Neuronal stem cell (in vitro differentiated cells): ENCODE data around the gene ANKRD39.

Source experiments
- DNase-seq: peaks from one replicate; pipeline ENCODE4 v3.0.0-alpha.2; 2013; ENCODE audit warnings: low spot score
- H2AFZ ChIP-seq: one replicate; pipeline ENCODE4 v1.6.1; 2013; ENCODE audit warnings: mild to moderate bottlenecking, low read length, inconsistent platforms
- H2AK5ac ChIP-seq: 2 replicates; pipeline ENCODE4 v1.6.1; 2013; ENCODE audit warnings: low read depth, mild to moderate bottlenecking, inconsistent platforms, low read length, moderate library complexity, mixed read lengths
- H2BK120ac ChIP-seq: 2 replicates; pipeline ENCODE4 v1.6.1; 2013; ENCODE audit warnings: low read depth, mild to moderate bottlenecking, inconsistent platforms, low read length, moderate library complexity, mixed read lengths
- H2BK12ac ChIP-seq: one replicate; pipeline ENCODE4 v1.6.1; 2013; ENCODE audit warnings: low read length, inconsistent platforms
- H2BK15ac ChIP-seq: 2 replicates; pipeline ENCODE4 v1.6.1; 2013; ENCODE audit warnings: mild to moderate bottlenecking, low read length, inconsistent platforms, mixed read lengths
- H2BK5ac ChIP-seq: one replicate; pipeline ENCODE4 v1.6.1; 2013; ENCODE audit warnings: inconsistent platforms, mild to moderate bottlenecking, low read length, moderate library complexity
- H3K14ac ChIP-seq: one replicate; pipeline ENCODE4 v1.6.1; 2013; ENCODE audit warnings: low read length, inconsistent platforms
- H3K18ac ChIP-seq: 2 replicates; pipeline ENCODE4 v1.6.1; 2013; ENCODE audit warnings: low read length, inconsistent platforms
- H3K23ac ChIP-seq: 2 replicates; pipeline ENCODE4 v1.6.1; 2013; ENCODE audit warnings: low read depth, mild to moderate bottlenecking, mixed read lengths, low read length, inconsistent platforms; ENCODE audit not compliant: poor library complexity
- H3K27ac ChIP-seq: replicated peaks from 3 replicates; pipeline ENCODE4 v1.5.1; 2013; ENCODE audit warnings: low read length, inconsistent platforms
- H3K27me3 ChIP-seq, 3 experiments: 2 replicates each; pipeline ENCODE4 v1.6.1; 2013; ENCODE audit warnings: low read length in 3 of 3, mild to moderate bottlenecking in 2 of 3, inconsistent platforms in 1 of 3, low read depth in 1 of 3, mixed read lengths in 1 of 3, moderate library complexity in 1 of 3; ENCODE audit not compliant: control insufficient read depth in 3 of 3, insufficient read depth in 3 of 3
- H3K36me3 ChIP-seq, 2 donors: replicated peaks in 1 of 2; 2 replicates each; pipeline ENCODE4 v1.6.1; 2013; ENCODE audit warnings: low read length in 2 of 2; ENCODE audit not compliant: control insufficient read depth in 2 of 2, insufficient read depth in 2 of 2
- H3K4ac ChIP-seq: 2 replicates; pipeline ENCODE4 v1.6.1; 2013; ENCODE audit warnings: inconsistent platforms, mild to moderate bottlenecking, low read length, moderate library complexity
- H3K4me1 ChIP-seq, 2 donors: 1 replicate in 1 of 2; 2 replicates in 1 of 2; pipeline ENCODE4 v1.6.1; 2013; ENCODE audit warnings: low read length in 2 of 2, low read depth in 1 of 2; ENCODE audit not compliant: control insufficient read depth in 2 of 2, insufficient read depth in 1 of 2
- H3K4me2 ChIP-seq: one replicate; pipeline ENCODE4 v1.6.1; 2013; ENCODE audit warnings: mild to moderate bottlenecking, low read length, inconsistent platforms; ENCODE audit not compliant: insufficient read depth, poor library complexity, severe bottlenecking
- H3K4me3 ChIP-seq, 2 donors: 2 replicates each; pipeline ENCODE4 v1.5.1; 2013; ENCODE audit warnings: low read length in 2 of 2, mild to moderate bottlenecking in 2 of 2, inconsistent platforms in 1 of 2, moderate library complexity in 1 of 2
- H3K79me1 ChIP-seq: one replicate; pipeline ENCODE4 v1.6.1; 2013; ENCODE audit warnings: low read depth, mild to moderate bottlenecking, inconsistent platforms, low read length, moderate library complexity
- H3K9ac ChIP-seq: one replicate; pipeline ENCODE4 v1.6.1; 2013; ENCODE audit warnings: mild to moderate bottlenecking, low read depth, low read length, inconsistent platforms; ENCODE audit not compliant: poor library complexity
- H3K9me3 ChIP-seq, 2 donors: replicated peaks in 1 of 2; 2 replicates each; pipeline versions ENCODE3 to v1.6.1; 2013; ENCODE audit warnings: low read length in 2 of 2, mild to moderate bottlenecking in 2 of 2, inconsistent platforms in 1 of 2, low read depth in 1 of 2, mixed read lengths in 1 of 2, moderate library complexity in 1 of 2; ENCODE audit not compliant: control insufficient read depth in 2 of 2, insufficient read depth in 1 of 2
- H4K8ac ChIP-seq: one replicate; pipeline ENCODE4 v1.6.1; 2013; ENCODE audit warnings: low read depth, mild to moderate bottlenecking, inconsistent platforms, low read length, moderate library complexity
- H4K91ac ChIP-seq: one replicate; pipeline ENCODE4 v1.6.1; 2013; ENCODE audit warnings: low read length, low read depth, mild to moderate bottlenecking, inconsistent platforms; ENCODE audit not compliant: poor library complexity
- WGBS, 2 donors: extraction: QIAGEN DNeasy Blood & Tissue Kit; methylation state at CpG; one replicate each; pipeline ENCODE4 v1.1.7; 2013; ENCODE audit warnings: missing lambda C conversion rate in 2 of 2, mixed read lengths in 1 of 2; ENCODE audit not compliant: insufficient read length in 2 of 2, insufficient replicate concordance in 1 of 2; ENCODE audit errors: extremely low coverage in 2 of 2; 5-methylcytosine and 5-hydroxymethylcytosine counted together

Gene ANKRD39

DNA sequence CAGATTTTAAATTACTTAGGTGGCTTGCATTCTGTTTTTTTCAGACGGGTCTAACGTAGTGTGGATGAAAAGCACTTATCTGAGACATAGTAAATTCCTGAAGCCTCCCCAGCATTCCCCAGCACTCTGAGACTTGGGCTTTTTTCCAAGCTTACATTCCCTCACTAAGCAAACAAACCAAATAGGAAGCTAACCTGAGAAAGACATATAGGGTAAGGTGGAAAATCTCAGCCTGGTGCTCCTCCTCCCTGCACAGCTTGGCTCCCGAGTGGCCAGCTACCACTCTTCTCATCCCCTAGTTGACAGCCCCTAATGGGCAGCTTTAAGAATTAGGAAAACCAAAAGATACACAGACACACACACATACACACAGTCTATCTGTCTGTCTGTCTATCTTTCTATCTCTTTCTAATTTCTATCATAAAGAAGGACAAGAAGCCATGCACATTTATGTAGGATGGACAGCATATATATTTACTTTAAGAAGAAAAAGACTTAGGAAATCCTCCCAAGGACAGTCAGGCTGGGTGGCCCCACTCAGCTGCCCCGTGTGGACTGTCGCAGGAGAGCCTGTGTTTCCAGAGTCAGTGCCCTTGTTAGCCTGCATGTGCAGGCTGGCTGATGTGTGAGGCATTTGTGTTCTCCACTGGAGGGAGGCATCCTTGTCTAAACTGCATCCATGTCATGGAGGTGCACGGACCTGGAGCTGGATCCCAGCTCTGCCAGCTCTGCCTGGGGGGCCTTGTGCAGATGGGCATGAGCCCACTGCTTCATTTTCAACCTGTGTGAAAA is 33.5 kb downstream of the ANKRD39 start:
- Histone ChIP-seq H4K8ac (no peak overlapping the region), H3K23ac (no peak overlapping the region), H3K18ac (no peak overlapping the region), H3K9ac (no peak overlapping the region), H3K4ac (no peak overlapping the region), H3K4me2 (no peak overlapping the region), H2BK15ac (no peak overlapping the region), H2AK5ac (no peak overlapping the region), H3K36me3 (peaks cover 41 to 87% of the 10 kb centered on the region in 2 donors), H3K27me3 (no peaks in the 10 kb centered on the region), H2BK120ac (no peak overlapping the region), H3K14ac (no peak overlapping the region), H4K91ac (no peak overlapping the region), H2AFZ (no peak overlapping the region), H3K9me3 (no peaks in the 10 kb centered on the region), H2BK5ac (no peak overlapping the region), H2BK12ac (no peak overlapping the region), H3K27ac (no peak overlapping the region), H3K4me1 (peaks cover 0 to 15% of the 10 kb centered on the region in 2 donors), H3K79me1 (peaks cover 14% of the 10 kb centered on the region), H3K4me3 (no peak overlapping the region)
- no peak for DNase-seq
- WGBS, 2 donors: no CpG with 5 or more reads among the region's 6 CpGs

DNA sequence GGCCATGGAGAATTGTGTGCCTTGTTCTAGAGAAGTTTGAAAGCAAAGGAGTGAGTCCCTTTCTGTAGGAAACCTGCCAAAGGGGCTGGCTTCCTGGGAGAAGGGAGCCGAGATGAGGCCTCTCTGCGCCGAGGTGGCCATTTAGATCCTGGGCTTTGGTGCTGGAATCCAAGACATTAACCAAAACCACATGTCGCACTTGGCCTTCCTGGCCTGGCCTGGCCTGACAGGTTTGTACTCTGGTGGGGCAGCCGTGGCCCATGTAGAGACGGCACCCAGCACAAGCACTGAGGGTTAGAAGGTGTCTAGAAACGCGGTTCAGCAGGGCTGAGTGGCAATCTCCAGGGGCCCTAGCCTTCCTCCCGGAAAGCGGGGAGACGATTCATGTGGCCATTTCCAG is 34.6 kb downstream of the ANKRD39 start:
- no CpG with 5 or more reads among the region's 11 CpGs for WGBS, 2 donors
- Histone ChIP-seq H2AFZ (no peak overlapping the region), H3K18ac (no peak overlapping the region), H3K27me3 (peaks cover 0 to 1% (median 0%) of the 10 kb centered on the region in 3 experiments), H3K79me1 (peaks cover 20% of the 10 kb centered on the region), H3K14ac (no peak overlapping the region), H3K4me3 (no peak overlapping the region), H2BK5ac (no peak overlapping the region), H2BK15ac (no peak overlapping the region), H3K4me1 (peaks cover 3 to 23% of the 10 kb centered on the region in 2 donors), H3K9ac (no peak overlapping the region), H3K9me3 (no peaks in the 10 kb centered on the region), H3K23ac (no peak overlapping the region), H3K4ac (no peak overlapping the region), H2BK12ac (no peak overlapping the region), H3K36me3 (peaks cover 40 to 89% of the 10 kb centered on the region in 2 donors), H4K8ac (no peak overlapping the region), H3K4me2 (no peak overlapping the region), H4K91ac (no peak overlapping the region), H2BK120ac (no peak overlapping the region), H2AK5ac (no peak overlapping the region), H3K27ac (no peak overlapping the region)
- DNase-seq: no peak

DNA sequence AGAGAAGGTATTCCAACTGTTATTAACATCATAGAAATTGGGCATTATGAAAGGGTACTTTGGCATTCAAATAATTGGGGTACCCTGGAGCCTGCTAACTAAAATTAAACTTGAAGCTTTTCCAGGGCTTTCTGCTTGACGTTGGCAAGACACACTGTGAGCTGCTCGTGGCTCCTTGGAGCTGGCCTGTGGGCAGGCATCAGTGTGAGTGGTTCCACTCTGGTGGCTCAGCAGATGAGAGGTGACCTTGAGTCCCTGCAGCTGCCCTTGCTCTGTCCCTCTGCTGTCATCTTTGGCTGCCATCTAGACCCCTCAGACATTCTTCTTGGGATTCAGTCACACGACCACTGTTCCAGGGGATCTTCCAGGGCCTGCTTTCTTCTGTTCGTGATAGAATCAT is 35.0 kb downstream of the ANKRD39 start:
- Histone ChIP-seq H3K4me3 (no peak overlapping the region), H3K14ac (no peak overlapping the region), H3K23ac (no peak overlapping the region), H4K91ac (no peak overlapping the region), H2BK5ac (no peak overlapping the region), H3K36me3 (peaks cover 37 to 89% of the 10 kb centered on the region in 2 donors), H3K4me2 (no peak overlapping the region), H3K27me3 (peaks cover 0 to 1% (median 0%) of the 10 kb centered on the region in 3 experiments), H3K18ac (no peak overlapping the region), H2AFZ (no peak overlapping the region), H4K8ac (no peak overlapping the region), H3K4ac (no peak overlapping the region), H2BK15ac (no peak overlapping the region), H3K9me3 (no peaks in the 10 kb centered on the region), H2BK120ac (no peak overlapping the region), H3K79me1 (peaks cover 20% of the 10 kb centered on the region), H3K9ac (no peak overlapping the region), H3K4me1 (peaks cover 5 to 27% of the 10 kb centered on the region in 2 donors), H3K27ac (no peak overlapping the region), H2AK5ac (no peak overlapping the region), H2BK12ac (no peak overlapping the region)
- DNase-seq: no peak
- no CpG with 5 or more reads among the region's 4 CpGs for WGBS, 2 donors

DNA sequence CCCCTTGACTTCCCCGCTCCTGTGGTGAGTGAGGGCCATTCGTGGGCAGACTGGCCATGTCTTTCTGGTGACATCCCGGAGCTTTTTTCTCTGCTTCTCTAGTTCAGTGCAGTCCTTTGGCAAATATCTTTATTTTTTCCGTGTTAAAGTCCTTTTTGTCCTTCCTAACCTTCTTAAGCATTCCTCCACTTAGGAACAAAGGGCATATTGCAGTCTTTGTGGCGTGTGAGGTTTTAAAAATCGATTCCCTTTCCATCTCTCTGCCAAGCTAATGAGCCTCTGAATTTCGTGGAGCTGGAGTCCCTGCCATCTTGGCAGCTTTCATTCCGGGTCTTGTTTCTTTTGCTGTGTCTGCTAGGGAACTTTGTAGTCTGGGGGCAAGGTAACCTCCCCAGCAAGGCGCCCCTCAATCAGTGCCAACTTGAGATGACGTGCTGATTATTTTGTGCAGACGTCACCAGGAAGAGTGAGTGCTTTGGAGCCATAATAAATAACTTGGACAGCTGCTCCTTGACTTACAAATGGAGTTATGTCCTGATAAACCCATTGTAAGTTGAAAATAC is 36.6 kb downstream of the ANKRD39 start:
- H2BK120ac ChIP-seq: no peak overlapping the region
- no peak for DNase-seq
- peaks cover 24% of the 10 kb centered on the region for H3K79me1 ChIP-seq
- WGBS, 2 donors: no CpG with 5 or more reads among the region's 11 CpGs
- no peak overlapping the region for H3K4me2 ChIP-seq
- H3K23ac ChIP-seq: no peak overlapping the region
- H2AK5ac ChIP-seq: no peak overlapping the region
- H2BK15ac ChIP-seq: no peak overlapping the region
- H2BK12ac ChIP-seq: no peak overlapping the region
- no peak overlapping the region for H3K9ac ChIP-seq
- no peak overlapping the region for H4K91ac ChIP-seq
- H3K18ac ChIP-seq: no peak overlapping the region
- no peak overlapping the region for H2AFZ ChIP-seq
- H2BK5ac ChIP-seq: no peak overlapping the region
- no peak overlapping the region for H3K14ac ChIP-seq
- no peak overlapping the region for H4K8ac ChIP-seq
- H3K27me3 ChIP-seq: peaks cover 0 to 1% (median 0%) of the 10 kb centered on the region in 3 experiments
- H3K4me1 ChIP-seq: peaks cover 12 to 33% of the 10 kb centered on the region in 2 donors
- H3K4me3 ChIP-seq: no peak overlapping the region
- no peak overlapping the region for H3K27ac ChIP-seq
- no peak overlapping the region for H3K4ac ChIP-seq
- H3K9me3 ChIP-seq: no peaks in the 10 kb centered on the region
- peaks cover 28 to 74% of the 10 kb centered on the region in 2 donors for H3K36me3 ChIP-seq
